GM20000 (cell line): ENCODE measurements around the gene GLMN.

ENCODE experiments used
- DNase-seq: peaks from one replicate; pipeline ENCODE4 v3.0.0; 2012; ENCODE audit warnings: low spot score
- TF ChIP-seq, protein P1 (sequence below): IDR thresholded peaks from 2 replicates; pipeline ENCODE4 v1.5.1; 2012; ENCODE audit warnings: mild to moderate bottlenecking, control low read depth; ENCODE audit errors: extremely low read depth, missing control alignments

The GLMN gene

DNA sequence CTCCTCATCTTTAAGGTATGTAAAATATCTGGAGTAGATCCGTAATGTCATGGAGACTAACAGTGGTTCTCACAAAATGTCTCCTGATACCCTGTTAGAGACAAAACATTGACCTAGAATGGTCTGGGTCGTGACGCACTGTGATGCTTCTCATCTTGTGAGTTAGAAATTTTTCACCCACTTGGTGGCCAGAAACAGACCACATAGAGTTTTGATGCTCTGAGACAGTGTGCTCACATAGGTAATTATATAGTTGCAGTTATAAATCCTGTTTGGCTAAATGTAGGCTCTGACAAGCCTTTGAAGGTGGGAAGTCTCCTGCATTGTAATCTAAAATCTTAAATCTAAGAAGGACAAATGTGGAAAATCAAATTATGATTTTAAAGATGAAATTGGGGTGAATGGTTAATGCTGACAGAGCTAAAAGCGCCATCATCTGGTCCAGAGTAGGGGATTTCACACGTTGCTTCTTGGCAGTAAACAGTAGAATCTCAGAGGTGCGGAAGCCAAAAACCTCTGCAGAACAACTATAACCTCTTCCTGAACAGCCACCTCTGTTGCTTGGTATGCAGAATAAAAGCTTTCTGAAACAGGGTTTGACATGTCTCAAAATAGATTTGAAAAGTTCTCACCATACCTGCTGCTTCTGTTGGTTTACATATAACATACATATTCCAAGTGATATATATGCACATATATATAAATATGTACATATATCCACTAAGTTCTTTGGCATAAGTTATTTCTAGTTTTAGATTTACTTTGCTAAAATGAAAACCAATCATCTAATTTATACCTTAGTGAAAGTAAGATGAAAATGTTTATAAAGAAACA lies 17.2 kb upstream of the GLMN start:
- TF ChIP-seq, protein P1, sequence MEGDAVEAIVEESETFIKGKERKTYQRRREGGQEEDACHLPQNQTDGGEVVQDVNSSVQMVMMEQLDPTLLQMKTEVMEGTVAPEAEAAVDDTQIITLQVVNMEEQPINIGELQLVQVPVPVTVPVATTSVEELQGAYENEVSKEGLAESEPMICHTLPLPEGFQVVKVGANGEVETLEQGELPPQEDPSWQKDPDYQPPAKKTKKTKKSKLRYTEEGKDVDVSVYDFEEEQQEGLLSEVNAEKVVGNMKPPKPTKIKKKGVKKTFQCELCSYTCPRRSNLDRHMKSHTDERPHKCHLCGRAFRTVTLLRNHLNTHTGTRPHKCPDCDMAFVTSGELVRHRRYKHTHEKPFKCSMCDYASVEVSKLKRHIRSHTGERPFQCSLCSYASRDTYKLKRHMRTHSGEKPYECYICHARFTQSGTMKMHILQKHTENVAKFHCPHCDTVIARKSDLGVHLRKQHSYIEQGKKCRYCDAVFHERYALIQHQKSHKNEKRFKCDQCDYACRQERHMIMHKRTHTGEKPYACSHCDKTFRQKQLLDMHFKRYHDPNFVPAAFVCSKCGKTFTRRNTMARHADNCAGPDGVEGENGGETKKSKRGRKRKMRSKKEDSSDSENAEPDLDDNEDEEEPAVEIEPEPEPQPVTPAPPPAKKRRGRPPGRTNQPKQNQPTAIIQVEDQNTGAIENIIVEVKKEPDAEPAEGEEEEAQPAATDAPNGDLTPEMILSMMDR = no peak
- no peak for DNase-seq

DNA sequence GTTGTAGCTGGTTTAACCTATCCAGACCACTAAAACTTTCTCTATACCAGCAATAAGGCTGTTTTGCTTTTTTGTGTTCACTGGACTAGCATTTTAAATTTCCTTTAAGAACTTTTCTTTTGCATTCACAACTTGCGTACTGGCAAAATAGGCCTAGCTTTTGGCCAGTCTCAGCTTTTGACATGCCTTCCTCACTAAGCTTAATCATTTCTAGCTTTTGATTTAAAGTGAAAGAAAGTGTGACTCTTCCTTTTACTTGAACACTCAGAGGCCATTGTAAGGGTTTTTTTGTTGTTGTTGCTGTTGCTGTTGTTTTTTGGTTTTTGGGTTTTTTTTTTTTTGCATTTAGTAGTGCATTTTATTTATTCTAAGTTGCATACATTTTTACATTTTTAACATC lies 15.2 kb upstream of the GLMN start:
- no peak for DNase-seq
- TF ChIP-seq, protein P1 = no peak

DNA sequence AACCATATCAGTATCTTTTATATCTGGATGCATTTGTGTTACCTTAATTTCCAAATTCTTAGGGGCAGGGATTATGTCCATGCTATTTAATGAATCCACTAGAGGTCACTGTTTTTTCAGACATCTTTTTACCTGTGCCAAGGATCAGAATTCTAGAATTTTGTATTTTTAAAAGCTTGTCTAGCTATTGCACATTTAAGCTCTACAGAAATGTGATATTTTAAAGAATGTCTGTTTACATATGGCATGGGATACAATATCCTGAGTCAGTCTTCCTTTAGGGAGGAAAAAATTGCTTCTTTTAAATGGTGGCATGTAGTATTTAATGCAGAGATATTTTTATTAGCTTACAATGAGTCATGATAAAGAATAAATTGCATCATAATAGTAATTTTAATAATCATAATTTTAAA lies 11.4 kb upstream of the GLMN start:
- peak; percentile 31 for DNase-seq
- TF ChIP-seq, protein P1 = peak; percentile 13

DNA sequence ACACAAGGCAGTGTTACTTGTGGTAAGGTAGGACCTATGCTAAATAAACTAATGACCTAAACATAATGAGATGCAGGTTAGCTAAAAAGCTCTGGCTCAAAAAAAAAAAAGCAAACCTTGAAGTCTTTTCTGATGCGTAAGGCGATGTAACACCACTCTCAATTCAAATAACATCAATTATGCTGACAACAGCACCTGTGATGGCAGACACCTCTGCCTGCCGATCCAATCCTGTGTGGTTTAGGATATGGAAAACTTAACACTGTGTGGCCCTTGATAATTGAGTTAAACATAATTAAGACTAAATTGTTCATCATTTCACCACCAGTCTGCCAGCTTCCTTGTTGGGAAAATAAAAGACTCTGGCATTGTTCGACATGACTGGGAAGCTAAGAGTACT lies 9.2 kb upstream of the GLMN start:
- DNase-seq = no peak
- TF ChIP-seq, protein P1 = no peak

DNA sequence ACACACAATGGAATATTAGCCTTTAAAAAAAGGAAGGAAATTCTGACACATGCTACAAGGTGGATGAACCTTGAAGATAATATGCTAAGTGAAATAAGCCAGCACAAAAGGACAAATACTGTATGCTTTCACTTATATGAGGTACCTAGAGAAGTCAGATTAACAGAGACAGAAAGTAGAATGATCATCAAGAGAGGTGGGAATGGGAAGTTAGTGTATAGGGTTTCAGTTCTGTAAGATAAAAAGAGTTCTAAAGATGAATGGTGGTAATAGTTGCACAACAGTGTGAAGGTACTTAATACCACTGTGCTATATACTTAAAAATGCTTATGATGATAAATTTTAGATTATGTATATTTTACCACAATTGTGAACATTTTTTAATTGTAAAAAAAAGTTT lies 7.2 kb upstream of the GLMN start:
- no peak for DNase-seq
- TF ChIP-seq, protein P1 = no peak

DNA sequence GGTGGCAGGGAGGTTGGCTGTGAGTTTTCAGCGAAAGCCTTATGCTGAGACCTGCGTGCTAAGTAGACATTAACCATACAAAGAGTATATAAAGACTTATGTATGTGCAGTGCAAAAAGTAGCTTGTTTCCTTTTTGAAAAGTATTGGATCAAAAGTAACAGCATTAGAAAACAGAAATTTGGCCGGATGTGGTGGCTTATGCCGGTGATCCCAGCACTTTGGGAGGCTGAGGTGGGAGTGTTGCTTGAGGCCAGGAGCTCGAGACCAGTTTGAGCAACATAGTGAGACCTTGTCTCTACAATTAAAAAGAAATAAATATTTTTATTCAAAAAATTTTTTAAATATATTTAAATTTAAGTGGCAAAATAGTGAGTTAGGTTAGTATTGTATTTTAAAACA lies 2.2 kb upstream of the GLMN start:
- DNase-seq = no peak
- TF ChIP-seq, protein P1 = no peak

DNA sequence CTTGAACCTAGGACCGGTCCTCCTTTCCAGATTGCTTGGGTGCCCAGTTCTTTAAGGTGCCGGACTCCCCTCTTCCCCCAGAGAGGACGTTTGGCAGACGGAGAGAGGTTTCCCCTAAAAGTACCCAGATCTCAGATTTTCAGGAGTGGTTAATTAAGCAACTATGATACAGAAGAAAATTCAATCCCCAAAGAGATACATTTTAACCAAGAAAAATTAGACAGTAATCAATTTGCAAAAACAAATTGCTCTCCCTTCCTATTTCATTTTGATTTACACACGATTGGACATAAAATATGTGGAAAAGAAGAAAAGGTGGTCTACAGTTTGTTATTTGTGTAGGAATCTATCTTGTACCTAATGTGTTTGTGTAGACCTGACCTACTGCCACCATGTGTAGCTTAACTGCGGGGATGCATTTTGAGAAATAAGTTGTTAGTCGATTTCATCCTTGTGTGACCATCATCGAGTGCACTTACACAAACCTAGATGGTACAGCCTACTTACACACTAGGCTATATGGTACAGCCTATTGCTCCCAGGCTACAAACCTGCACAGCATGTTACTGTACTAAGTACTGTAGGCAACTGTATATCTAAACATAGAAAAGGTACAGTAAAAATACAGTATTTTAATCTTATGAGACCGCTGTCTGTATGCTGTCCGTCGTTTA lies 827 bp upstream of the GLMN start:
- peak; percentile 7 for DNase-seq
- TF ChIP-seq, protein P1 = no peak
